Measurements from ENCODE around the gene FGB. TPM values are rescaled to one million over a fixed set of nuclear protein-coding genes. Genes with fewer than 3 reads are reported as not detected.

Gene FGB
- total RNA-seq = not detected

DNA sequence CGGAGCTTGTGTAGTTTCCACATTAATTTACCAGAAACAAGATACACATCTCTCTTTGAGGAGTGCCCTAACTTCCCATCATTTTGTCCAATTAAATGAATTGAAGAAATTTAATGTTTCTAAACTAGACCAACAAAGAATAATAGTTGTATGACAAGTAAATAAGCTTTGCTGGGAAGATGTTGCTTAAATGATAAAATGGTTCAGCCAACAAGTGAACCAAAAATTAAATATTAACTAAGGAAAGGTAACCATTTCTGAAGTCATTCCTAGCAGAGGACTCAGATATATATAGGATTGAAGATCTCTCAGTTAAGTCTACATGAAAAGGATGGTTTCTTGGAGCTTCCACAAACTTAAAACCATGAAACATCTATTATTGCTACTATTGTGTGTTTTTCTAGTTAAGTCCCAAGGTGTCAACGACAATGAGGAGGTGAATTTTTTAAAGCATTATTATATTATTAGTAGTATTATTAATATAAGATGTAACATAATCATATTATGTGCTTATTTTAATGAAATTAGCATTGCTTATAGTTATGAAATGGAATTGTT lies at the start of gene FGB:
Gene FGB, plus strand, starts transcription at position 315 of the 558 bp plus-strand sequence. Its CDS starts 8 bp downstream, at position 323.
- Histone ChIP-seq H3K4me3 (no peak within 1 kb of the TSS), H3K4me1 (no peaks in the 10 kb centered on the region), H3K27me3 (no peaks in the 10 kb centered on the region), H3K9me3 (no peaks in the 10 kb centered on the region), H3K36me3 (no peaks in the 10 kb centered on the region), H3K27ac (no peak within 1 kb of the TSS)
- TF ChIP-seq, protein P1, sequence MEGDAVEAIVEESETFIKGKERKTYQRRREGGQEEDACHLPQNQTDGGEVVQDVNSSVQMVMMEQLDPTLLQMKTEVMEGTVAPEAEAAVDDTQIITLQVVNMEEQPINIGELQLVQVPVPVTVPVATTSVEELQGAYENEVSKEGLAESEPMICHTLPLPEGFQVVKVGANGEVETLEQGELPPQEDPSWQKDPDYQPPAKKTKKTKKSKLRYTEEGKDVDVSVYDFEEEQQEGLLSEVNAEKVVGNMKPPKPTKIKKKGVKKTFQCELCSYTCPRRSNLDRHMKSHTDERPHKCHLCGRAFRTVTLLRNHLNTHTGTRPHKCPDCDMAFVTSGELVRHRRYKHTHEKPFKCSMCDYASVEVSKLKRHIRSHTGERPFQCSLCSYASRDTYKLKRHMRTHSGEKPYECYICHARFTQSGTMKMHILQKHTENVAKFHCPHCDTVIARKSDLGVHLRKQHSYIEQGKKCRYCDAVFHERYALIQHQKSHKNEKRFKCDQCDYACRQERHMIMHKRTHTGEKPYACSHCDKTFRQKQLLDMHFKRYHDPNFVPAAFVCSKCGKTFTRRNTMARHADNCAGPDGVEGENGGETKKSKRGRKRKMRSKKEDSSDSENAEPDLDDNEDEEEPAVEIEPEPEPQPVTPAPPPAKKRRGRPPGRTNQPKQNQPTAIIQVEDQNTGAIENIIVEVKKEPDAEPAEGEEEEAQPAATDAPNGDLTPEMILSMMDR (IDR thresholded peaks at IDR 0.05) = no peak
- no peak for TF ChIP-seq POLR2A (IDR thresholded peaks at IDR 0.05)
- DNase-seq = no peak

GRCh38 chr4:154516318-154517029 lies 46.3 kb upstream of the FGB start:
- TF ChIP-seq, protein P1 (IDR thresholded peaks at IDR 0.05) = no peak
- TF ChIP-seq POLR2A (IDR thresholded peaks at IDR 0.05) = no peak
- no peak overlapping the region for H3K27ac ChIP-seq
- no peaks in the 10 kb centered on the region for H3K27me3 ChIP-seq
- H3K4me1 ChIP-seq = no peaks in the 10 kb centered on the region
- H3K9me3 ChIP-seq = no peaks in the 10 kb centered on the region
- no peaks in the 10 kb centered on the region for H3K36me3 ChIP-seq
- no peak overlapping the region for H3K4me3 ChIP-seq
- no peak for DNase-seq

GRCh38 chr4:154517591-154517990 lies 45.2 kb upstream of the FGB start:
- Histone ChIP-seq H3K4me1 (no peaks in the 10 kb centered on the region), H3K36me3 (no peaks in the 10 kb centered on the region), H3K4me3 (no peak overlapping the region), H3K27me3 (no peaks in the 10 kb centered on the region), H3K9me3 (no peaks in the 10 kb centered on the region), H3K27ac (no peak overlapping the region)
- DNase-seq = no peak
- TF ChIP-seq, protein P1 (IDR thresholded peaks at IDR 0.05) = no peak
- TF ChIP-seq POLR2A (IDR thresholded peaks at IDR 0.05) = no peak

- Histone ChIP-seq H3K27ac (no peak overlapping the region), H3K4me3 (no peak overlapping the region), H3K27me3 (no peaks in the 10 kb centered on the region), H3K36me3 (no peaks in the 10 kb centered on the region), H3K9me3 (no peaks in the 10 kb centered on the region), H3K4me1 (no peaks in the 10 kb centered on the region)
- no peak for DNase-seq
- TF ChIP-seq POLR2A (IDR thresholded peaks at IDR 0.05) = no peak
- TF ChIP-seq, protein P1 (IDR thresholded peaks at IDR 0.05) = no peak
Observed at GRCh38 chr4:154519214-154519613, 43.6 kb upstream of the FGB start.

GRCh38 chr4:154521607-154522006 lies 41.2 kb upstream of the FGB start:
- no peaks in the 10 kb centered on the region for H3K4me1 ChIP-seq
- H3K27ac ChIP-seq = no peak overlapping the region
- no peak overlapping the region for H3K4me3 ChIP-seq
- DNase-seq = no peak
- H3K9me3 ChIP-seq = no peaks in the 10 kb centered on the region
- no peak for TF ChIP-seq POLR2A (IDR thresholded peaks at IDR 0.05)
- TF ChIP-seq, protein P1 (IDR thresholded peaks at IDR 0.05) = no peak
- H3K27me3 ChIP-seq = no peaks in the 10 kb centered on the region
- H3K36me3 ChIP-seq = no peaks in the 10 kb centered on the region

All from Peyer's patch (tissue), 4 donors.